K562 (cell line): Measurements from ENCODE around the gene MAML1. TPM values are rescaled to one million over a fixed set of nuclear protein-coding genes. Genes with fewer than 3 reads are reported as not detected.

Experiments
- BCLAF1 ChIP-seq, 2 experiments: fragments of 450-650 bp in 1 of 2; IDR thresholded peaks; 2 replicates each; pipeline ENCODE4 v1.6.1; 2011 to 2017; ENCODE audit warnings: low read depth in 2 of 2, antibody characterized with exemption in 1 of 2, borderline replicate concordance in 1 of 2, low read length in 1 of 2, mild to moderate bottlenecking in 1 of 2, mixed read lengths in 1 of 2; ENCODE audit not compliant: control insufficient read depth in 1 of 2
- CSDE1 ChIP-seq, 2 experiments: fragments of 450-650 bp; IDR thresholded peaks; 2 replicates each; pipeline ENCODE4 v1.6.1; 2016; ENCODE audit warnings: mild to moderate bottlenecking in 1 of 2
- DDX20 ChIP-seq: fragments of 450-650 bp; IDR thresholded peaks from 2 replicates; pipeline ENCODE4 v1.6.1; 2016; ENCODE audit warnings: missing genetic modification characterization, low read depth, mild to moderate bottlenecking, missing compliant biosample characterization, moderate library complexity
- ETS2 ChIP-seq: IDR thresholded peaks from 2 replicates; pipeline ENCODE4 v1.6.1; 2016; ENCODE audit warnings: borderline replicate concordance, missing genetic modification characterization, mild to moderate bottlenecking, moderate library complexity, missing compliant biosample characterization; ENCODE audit not compliant: poor library complexity, severe bottlenecking
- HNRNPLL ChIP-seq: fragments of 200-400 bp; formaldehyde crosslinking; IDR thresholded peaks from 2 replicates; pipeline ENCODE4 v1.6.1; 2017; ENCODE audit warnings: low read length, low read depth, mild to moderate bottlenecking; ENCODE audit not compliant: poor library complexity, severe bottlenecking
- NFYB ChIP-seq: IDR thresholded peaks from 2 replicates; pipeline ENCODE4 v1.6.1; 2011; ENCODE audit warnings: mild to moderate bottlenecking, moderate library complexity; ENCODE audit not compliant: insufficient read length; ENCODE audit errors: extremely low read depth
- SMAD1 ChIP-seq: fragments of 150-350 bp; IDR thresholded peaks from 2 replicates; pipeline ENCODE4 v1.6.1; 2014; ENCODE audit warnings: low read length, low read depth; ENCODE audit not compliant: partially characterized antibody
- SREBF2 ChIP-seq: sonication (generic); formaldehyde crosslinking; IDR thresholded peaks from 2 replicates; pipeline ENCODE4 v1.4.0; 2020; ENCODE audit warnings: mild to moderate bottlenecking, missing genetic modification reagents
- TEAD1 ChIP-seq, 2 experiments: fragments of 450-650 bp in 1 of 2; sonication (generic) in 1 of 2; formaldehyde crosslinking; IDR thresholded peaks; 2 replicates each; pipeline versions ENCODE4 v1.4.0 to v1.8.0; 2020 to 2022; ENCODE audit warnings: mild to moderate bottlenecking in 2 of 2, missing genetic modification reagents in 1 of 2
- THAP7 ChIP-seq: fragments of 250-450 bp; sonication (Bioruptor Pico); IDR thresholded peaks from 2 replicates; pipeline ENCODE4 v1.5.0; 2021
- TRIM24 ChIP-seq, 2 experiments: fragments of 450-650 bp; IDR thresholded peaks; 2 replicates each; pipeline ENCODE4 v1.6.1; 2016
- ZNF121 ChIP-seq: sonication (generic); formaldehyde crosslinking; conservative IDR thresholded peaks from 2 replicates; pipeline ENCODE4 v1.8.0; 2022; ENCODE audit warnings: missing genetic modification reagents
- ZNF764 ChIP-seq: fragments of 250-450 bp; sonication (Bioruptor Pico); IDR thresholded peaks from 2 replicates; pipeline ENCODE4 v1.4.0; 2020; ENCODE audit warnings: low read depth, mild to moderate bottlenecking, moderate library complexity
- polyA plus RNA-seq, 8 experiments: library from polyadenylated mRNA; depleted of rRNA in 4 of 8; stranded (reverse) in 5 of 8; unstranded in 3 of 8; fragments of >200 nt; fragmentation: Nextera tagmentation in 2 of 8; fragmentation: Illumina TruSeq in 1 of 8; extraction: Ambion mirVana in 2 of 8; extraction: Trizol in 1 of 8; gene quantifications; 2 replicates each; pipeline versions ENCODE4 v1.2.1 to v1.2.3, GENCODE V29; 2011 to 2014; ENCODE audit warnings: inconsistent platforms in 1 of 8, missing spikeins in 1 of 8
- total RNA-seq, 7 experiments: library from RNA; depleted of rRNA in 6 of 7; stranded (reverse); fragments of >200 nt in 6 of 7; fragmentation: Illumina TruSeq in 2 of 7; extraction: Trizol in 2 of 7; gene quantifications; 2 replicates each; pipeline versions ENCODE4 v1.2.1 to v1.2.3, GENCODE V29; 2011 to 2021; ENCODE audit warnings: low replicate concordance in 1 of 7

The MAML1 gene
- total and polyA plus RNA-seq, 9 of the 15 experiments (the other 6 are each of a cell fraction or from before 2014, with no cell fraction given) = 0.32 to 18.4 (median 7.0) TPM

- TF ChIP-seq BCLAF1 (IDR thresholded peaks at IDR 0.05; ENCODE audit: borderline replicate concordance in 1 of 2, control insufficient read depth in 1 of 2, low read depth in 2 of 2, low read length in 1 of 2) (no peak), ZNF121 (no peak), SREBF2 (CRISPR knock-in tag) (no peak), SMAD1 (no peak), TRIM24 (IDR thresholded peaks at IDR 0.05) (no peak), HNRNPLL (no peak), CSDE1 (IDR thresholded peaks at IDR 0.05) (no peak), NFYB (no peak), THAP7 (CRISPR knock-in tag) (no peak), ETS2 (tag) (no peak), TEAD1 (CRISPR knock-in tag; IDR thresholded peaks at IDR 0.05) (no peak), ZNF764 (no peak), DDX20 (tag) (no peak)
Measured at GRCh38 chr5:179801304-179802206, 68.9 kb downstream of the MAML1 start (continued).
